H7 (cell line): ENCODE results near the gene NTMT2. TPM values are rescaled to one million over a fixed set of nuclear protein-coding genes. Genes with fewer than 3 reads are reported as not detected.
"Not testable (repeated sequence)": the region's sequence is repeated elsewhere in the genome, so short reads cannot be mapped to it uniquely, and the experiment has no call there.

Source experiments
- DNase-seq: peaks from one replicate; pipeline ENCODE4 v3.0.0; 2012
- H3K27me3 ChIP-seq: 2 replicates; pipeline ENCODE4 v1.6.0; 2011; ENCODE audit warnings: mild to moderate bottlenecking, low read length; ENCODE audit not compliant: control insufficient read depth, insufficient read depth
- H3K36me3 ChIP-seq: replicated peaks from 2 replicates; pipeline ENCODE4 v1.5.1; 2011; ENCODE audit warnings: low read length; ENCODE audit not compliant: control insufficient read depth, insufficient read depth
- H3K4me3 ChIP-seq: 2 replicates; pipeline ENCODE4 v1.5.1; 2011; ENCODE audit warnings: low read depth, mild to moderate bottlenecking, control low read depth, low read length, moderate library complexity; ENCODE audit not compliant: insufficient read depth
- total RNA-seq: library from RNA; depleted of rRNA; stranded (reverse); fragments of >200 nt; shearing (Covaris generic); gene quantifications from 2 replicates; pipeline ENCODE4 v1.2.3, GENCODE V29; 2014; rRNA removed

NTMT2 gene
- total RNA-seq: 0.28 TPM in 1 of 2 replicates, not detected in the other

- H3K4me3 ChIP-seq: no peak within 1 kb of the TSS
- DNase-seq: peak; percentile 17
- H3K36me3 ChIP-seq: no peaks in the 10 kb centered on the region
- no peaks in the 10 kb centered on the region for H3K27me3 ChIP-seq
Measured at GRCh38 chr1:170145770-170146676, at the start of gene NTMT2. Gene NTMT2 (plus strand): TSS chr1:170145959. CDS start chr1:170146108, 149 bp downstream.

- no peak for DNase-seq
- Histone ChIP-seq H3K36me3 (no peaks in the 10 kb centered on the region), H3K27me3 (no peaks in the 10 kb centered on the region), H3K4me3 (no peak overlapping the region)
Measured at GRCh38 chr1:170095976-170096748, 49.6 kb upstream of the NTMT2 start.

- H3K27me3 ChIP-seq: no peaks in the 10 kb centered on the region
- no peak for DNase-seq
- H3K4me3 ChIP-seq: no peak overlapping the region
- H3K36me3 ChIP-seq: no peaks in the 10 kb centered on the region
Measured at GRCh38 chr1:170096806-170097340, 48.9 kb upstream of the NTMT2 start.

GRCh38 chr1:170097449-170097948, 48.3 kb upstream of the NTMT2 start:
- Histone ChIP-seq H3K4me3 (no peak overlapping the region), H3K36me3 (no peaks in the 10 kb centered on the region), H3K27me3 (no peaks in the 10 kb centered on the region)
- DNase-seq: no peak

- H3K4me3 ChIP-seq, H3K36me3 ChIP-seq, H3K27me3 ChIP-seq, DNase-seq: not testable (repeated sequence)
Measured at GRCh38 chr1:170113140-170113539, 32.6 kb upstream of the NTMT2 start.

GRCh38 chr1:170114906-170115305, 30.9 kb upstream of the NTMT2 start:
- DNase-seq: no peak
- H3K4me3 ChIP-seq: no peak overlapping the region
- H3K27me3 ChIP-seq: no peaks in the 10 kb centered on the region
- no peaks in the 10 kb centered on the region for H3K36me3 ChIP-seq

GRCh38 chr1:170122366-170122765, 23.4 kb upstream of the NTMT2 start:
- H3K36me3 ChIP-seq: no peaks in the 10 kb centered on the region
- H3K4me3 ChIP-seq: no peak overlapping the region
- H3K27me3 ChIP-seq: no peaks in the 10 kb centered on the region
- no peak for DNase-seq

GRCh38 chr1:170125269-170125668, 20.5 kb upstream of the NTMT2 start:
- H3K27me3 ChIP-seq: no peaks in the 10 kb centered on the region
- H3K4me3 ChIP-seq: no peak overlapping the region
- DNase-seq: no peak
- H3K36me3 ChIP-seq: no peaks in the 10 kb centered on the region

GRCh38 chr1:170126696-170127095, 19.1 kb upstream of the NTMT2 start:
- peak; percentile 47 for DNase-seq
- Histone ChIP-seq H3K27me3 (no peaks in the 10 kb centered on the region), H3K36me3 (no peaks in the 10 kb centered on the region), H3K4me3 (no peak overlapping the region)

GRCh38 chr1:170131450-170131849, 14.3 kb upstream of the NTMT2 start:
- no peak for DNase-seq

GRCh38 chr1:170131984-170132383, 13.8 kb upstream of the NTMT2 start:
- no peak for DNase-seq
- Histone ChIP-seq H3K36me3 (no peaks in the 10 kb centered on the region), H3K4me3 (no peak overlapping the region), H3K27me3 (no peaks in the 10 kb centered on the region)

More at GRCh38 chr1:170131450-170131849, 14.3 kb upstream of the NTMT2 start:
- Histone ChIP-seq H3K4me3 (no peak overlapping the region), H3K27me3 (no peaks in the 10 kb centered on the region), H3K36me3 (no peaks in the 10 kb centered on the region)

- Histone ChIP-seq H3K27me3 (no peaks in the 10 kb centered on the region), H3K4me3 (no peak overlapping the region), H3K36me3 (no peaks in the 10 kb centered on the region)
- DNase-seq: no peak
Measured at GRCh38 chr1:170133766-170134495, 11.8 kb upstream of the NTMT2 start.

GRCh38 chr1:170134521-170134920, 11.2 kb upstream of the NTMT2 start:
- Histone ChIP-seq H3K36me3 (no peaks in the 10 kb centered on the region), H3K4me3 (no peak overlapping the region), H3K27me3 (no peaks in the 10 kb centered on the region)
- no peak for DNase-seq

GRCh38 chr1:170140371-170140770, 5.4 kb upstream of the NTMT2 start:
- Histone ChIP-seq H3K36me3 (no peaks in the 10 kb centered on the region), H3K27me3 (no peaks in the 10 kb centered on the region)
- no peak for DNase-seq

More at GRCh38 chr1:170140371-170140770, 5.4 kb upstream of the NTMT2 start:
- H3K4me3 ChIP-seq: no peak overlapping the region
